Measurements from ENCODE around the gene DMRT2. TPM values are rescaled to one million over a fixed set of nuclear protein-coding genes. Genes with fewer than 3 reads are reported as not detected.

Gene DMRT2
- total RNA-seq, 6 experiments from 2014 or later, result not detected

- Mint-ChIP-seq H3K9me3 (no peaks in the 10 kb centered on the region), H3K36me3 (ENCODE audit: low read depth) (no peaks in the 10 kb centered on the region), H3K4me1 (ENCODE audit: low read depth) (peaks cover 23% of the 10 kb centered on the region), H3K4me3 (no peak overlapping the region), H3K27ac (no peak overlapping the region), H3K27me3 (ENCODE audit: insufficient read depth) (peaks cover 6% of the 10 kb centered on the region)
- no peak for TF ChIP-seq CTCF (IDR thresholded peaks at IDR 0.05)
- DNase-seq, result no peak
These were observed 41.9 kb upstream of the DMRT2 start for GRCh38 chr9:1008216-1008615.

- peak; percentile 56 for DNase-seq
- H3K27me3 Mint-ChIP-seq (ENCODE audit: insufficient read depth), result peaks cover 6% of the 10 kb centered on the region
- H3K9me3 Mint-ChIP-seq, result no peaks in the 10 kb centered on the region
- no peaks in the 10 kb centered on the region for H3K36me3 Mint-ChIP-seq (ENCODE audit: low read depth)
- TF ChIP-seq CTCF (IDR thresholded peaks at IDR 0.05), result peak; percentile 98
- no peak overlapping the region for H3K27ac Mint-ChIP-seq
- H3K4me1 Mint-ChIP-seq (ENCODE audit: low read depth), result peaks cover 23% of the 10 kb centered on the region
- H3K4me3 Mint-ChIP-seq, result no peak overlapping the region
These were observed 41.0 kb upstream of the DMRT2 start for GRCh38 chr9:1009101-1009707.

- DNase-seq, result no peak
- Mint-ChIP-seq H3K27me3 (ENCODE audit: insufficient read depth) (peaks cover 6% of the 10 kb centered on the region; the same call in 1 of the 2 replicates), H3K9me3 (no peaks in the 10 kb centered on the region), H3K4me1 (ENCODE audit: low read depth) (peaks cover 15% of the 10 kb centered on the region), H3K36me3 (ENCODE audit: low read depth) (no peaks in the 10 kb centered on the region), H3K4me3 (no peak overlapping the region), H3K27ac (no peak overlapping the region)
- TF ChIP-seq CTCF (IDR thresholded peaks at IDR 0.05), result no peak
These were observed 37.1 kb upstream of the DMRT2 start for GRCh38 chr9:1013021-1013420.

DNA sequence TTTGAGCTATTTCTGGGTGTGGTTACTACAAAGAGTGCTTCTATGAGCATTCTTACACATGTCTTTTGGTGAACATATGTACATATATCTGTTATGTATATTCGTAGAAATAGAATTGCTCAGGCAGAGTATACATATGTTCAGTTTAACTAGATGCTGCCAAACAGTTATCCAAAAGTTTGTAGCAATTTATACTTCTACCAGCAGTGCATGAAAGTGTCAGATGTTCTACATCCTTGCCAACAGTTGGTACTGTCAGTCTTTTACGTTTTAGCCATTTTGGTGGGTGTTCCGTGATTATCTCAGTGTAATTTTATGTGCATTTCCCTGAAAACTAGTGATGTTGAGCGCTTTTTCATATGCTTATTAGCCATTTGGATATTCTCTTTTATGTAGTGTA is 35.9 kb upstream of the DMRT2 start:
- peaks cover 4% of the 10 kb centered on the region; the same call in 1 of the 2 replicates for H3K27me3 Mint-ChIP-seq (ENCODE audit: insufficient read depth)
- TF ChIP-seq CTCF (IDR thresholded peaks at IDR 0.05), result no peak
- no peak for DNase-seq
- no peak overlapping the region for H3K4me3 Mint-ChIP-seq
- peaks cover 3% of the 10 kb centered on the region for H3K4me1 Mint-ChIP-seq (ENCODE audit: low read depth)
- H3K9me3 Mint-ChIP-seq, result no peaks in the 10 kb centered on the region
- no peak overlapping the region for H3K27ac Mint-ChIP-seq
- no peaks in the 10 kb centered on the region for H3K36me3 Mint-ChIP-seq (ENCODE audit: low read depth)

GRCh38 chr9:1014640-1015039 is 35.5 kb upstream of the DMRT2 start:
- DNase-seq, result no peak
- no peak for TF ChIP-seq CTCF (IDR thresholded peaks at IDR 0.05)
- H3K27me3 Mint-ChIP-seq (ENCODE audit: insufficient read depth), result peaks cover 3% of the 10 kb centered on the region; the same call in 1 of the 2 replicates
- H3K4me1 Mint-ChIP-seq (ENCODE audit: low read depth), result no peaks in the 10 kb centered on the region
- no peaks in the 10 kb centered on the region for H3K9me3 Mint-ChIP-seq
- H3K4me3 Mint-ChIP-seq, result no peak overlapping the region
- H3K27ac Mint-ChIP-seq, result no peak overlapping the region
- no peaks in the 10 kb centered on the region for H3K36me3 Mint-ChIP-seq (ENCODE audit: low read depth)

Data from HFFc6 (cell line).